Hepatocyte (in vitro differentiated cells): ENCODE data around the gene CCDC154.

Experiments
- CTCF ChIP-seq: fragments of 200-600 bp; sonication (generic); IDR thresholded peaks from 2 replicates; pipeline ENCODE4 v1.5.1; 2016; ENCODE audit warnings: antibody characterized with exemption, mild to moderate bottlenecking; ENCODE audit not compliant: poor library complexity
- EZH2 ChIP-seq: fragments of 200-600 bp; sonication (generic); IDR thresholded peaks from 2 replicates; pipeline ENCODE4 v1.6.1; 2016; ENCODE audit warnings: antibody characterized with exemption, mild to moderate bottlenecking, borderline replicate concordance
- EZH2phosphoT487 ChIP-seq: fragments of 200-600 bp; sonication (generic); IDR thresholded peaks from one replicate; pipeline ENCODE4 v1.6.1; 2018; ENCODE audit warnings: antibody characterized with exemption, mild to moderate bottlenecking, low read depth, moderate library complexity; ENCODE audit not compliant: unreplicated experiment, severe bottlenecking

- TF ChIP-seq EZH2 (no peak), CTCF (no peak), EZH2phosphoT487 (no peak)
Measured at GRCh38 chr16:1487395-1488053, 43.2 kb upstream of the CCDC154 start.
